D721Med (cell line): ENCODE data around the gene TSPAN16.
"Not testable (repeated sequence)": the region's sequence is repeated elsewhere in the genome, so short reads cannot be mapped to it uniquely, and the experiment has no call there.

ENCODE experiments used
- DNase-seq: peaks from one replicate; pipeline ENCODE4 v3.0.0; 2011; ENCODE audit warnings: low spot score; ENCODE audit not compliant: insufficient read length
- FAIRE-seq: peaks from 2 replicates; lab custom pipeline; 2011; peaks lifted over from hg19 to GRCh38; lab: Jason Lieb, UNC
- CTCF ChIP-seq: IDR thresholded peaks from 2 replicates; pipeline ENCODE4 v1.5.1; 2012; ENCODE audit warnings: mild to moderate bottlenecking, control low read depth; ENCODE audit not compliant: insufficient read depth; ENCODE audit errors: missing control alignments

The TSPAN16 gene

GRCh38 chr19:11306337-11306736 is 10.4 kb downstream of the TSPAN16 start:
- FAIRE-seq (no peak), DNase-seq (no peak)
- no peak for TF ChIP-seq CTCF

- not testable (repeated sequence) for DNase-seq, FAIRE-seq
Measured at GRCh38 chr19:11320278-11320995, 24.5 kb downstream of the TSPAN16 start.

GRCh38 chr19:11321191-11322126 is 25.5 kb downstream of the TSPAN16 start:
- FAIRE-seq (no peak), DNase-seq (no peak)
- no peak for TF ChIP-seq CTCF

- TF ChIP-seq CTCF: no peak
- DNase-seq (no peak), FAIRE-seq (no peak)
Measured at GRCh38 chr19:11322269-11323024, 26.5 kb downstream of the TSPAN16 start.

- TF ChIP-seq CTCF: no peak
- DNase-seq (no peak), FAIRE-seq (no peak)
Measured at GRCh38 chr19:11323601-11324078, 27.7 kb downstream of the TSPAN16 start.

GRCh38 chr19:11324079-11324661 is 28.2 kb downstream of the TSPAN16 start:
- TF ChIP-seq CTCF: no peak
- FAIRE-seq (no peak), DNase-seq (no peak)
